Activated T-helper 17 cell treated with anti-CD3 and anti-CD28 coated beads, Interleukin-2, amount 50 U/mL, for 72 hours (primary cell): ENCODE measurements around the gene HIPK2. TPM values are rescaled to one million over a fixed set of nuclear protein-coding genes. Genes with fewer than 3 reads are reported as not detected.

Experiments
- ATAC-seq: fragments of 150-1000 bp; cut with Tn5 transposase; replicated peaks from 2 replicates; pipeline ENCODE4 v1.10.0; 2021; ENCODE audit warnings: mild to moderate bottlenecking, moderate library complexity
- H3K27ac Mint-ChIP-seq: one replicate; pipeline ENCODE4 v1.8.0; 2022; ENCODE audit warnings: mixed read lengths
- H3K27me3 Mint-ChIP-seq: one replicate; pipeline ENCODE4 v1.8.0; 2022; ENCODE audit warnings: mixed read lengths
- H3K36me3 Mint-ChIP-seq: one replicate; pipeline ENCODE4 v1.8.0; 2022; ENCODE audit warnings: low read depth, mild to moderate bottlenecking, mixed read lengths
- H3K4me1 Mint-ChIP-seq: one replicate; pipeline ENCODE4 v1.8.0; 2022; ENCODE audit warnings: mixed read lengths
- H3K4me3 Mint-ChIP-seq: one replicate; pipeline ENCODE4 v1.8.0; 2022; ENCODE audit warnings: mild to moderate bottlenecking, mixed read lengths
- H3K9me3 Mint-ChIP-seq: one replicate; pipeline ENCODE4 v1.8.0; 2022; ENCODE audit warnings: mixed read lengths
- total RNA-seq, 2 donors: library from RNA; stranded (reverse); gene quantifications; one replicate each; pipeline ENCODE4 v1.2.3, GENCODE V29; 2022

Gene HIPK2
- total RNA-seq, 2 donors from 2014 or later, result 44.2 to 46.9 TPM

DNA sequence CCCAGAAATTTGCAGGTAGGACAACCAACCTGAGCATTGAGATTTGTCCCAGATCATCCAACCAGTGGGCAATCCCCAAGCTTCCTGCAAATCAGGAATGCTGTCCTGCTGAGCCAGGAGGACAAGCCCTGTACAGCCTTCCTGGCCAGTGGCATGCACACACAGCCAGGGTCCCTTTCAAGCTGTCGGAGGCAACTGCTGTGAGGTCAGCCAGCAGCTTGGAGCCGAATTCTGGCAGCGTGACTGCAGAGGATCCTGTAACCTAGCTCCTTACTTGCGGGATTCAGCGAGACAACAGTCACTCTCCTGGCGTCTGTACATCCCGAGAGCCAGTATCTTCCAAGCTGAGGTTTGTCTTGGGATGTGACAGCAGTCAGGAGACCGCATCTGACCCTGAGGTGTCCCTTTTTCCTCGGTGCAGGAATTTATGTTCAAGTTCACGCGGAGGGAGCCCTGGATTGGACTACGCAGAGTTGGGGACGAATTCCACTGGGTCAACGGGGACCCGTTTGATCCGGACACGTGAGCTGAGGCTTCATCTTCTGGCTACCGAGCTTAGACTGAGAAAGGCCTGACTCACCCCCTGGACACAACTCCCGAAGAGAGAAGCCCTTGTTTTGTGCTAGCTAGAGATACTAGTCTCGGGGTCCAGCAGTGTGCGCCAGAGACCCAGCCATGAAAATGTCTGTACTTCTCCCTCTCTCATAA is 236.0 kb downstream of the HIPK2 start:
- Mint-ChIP-seq H3K9me3 (no peaks in the 10 kb centered on the region), H3K4me1 (no peaks in the 10 kb centered on the region), H3K36me3 (no peaks in the 10 kb centered on the region), H3K27me3 (no peaks in the 10 kb centered on the region), H3K27ac (no peak overlapping the region), H3K4me3 (no peak overlapping the region)
- no peak for ATAC-seq

DNA sequence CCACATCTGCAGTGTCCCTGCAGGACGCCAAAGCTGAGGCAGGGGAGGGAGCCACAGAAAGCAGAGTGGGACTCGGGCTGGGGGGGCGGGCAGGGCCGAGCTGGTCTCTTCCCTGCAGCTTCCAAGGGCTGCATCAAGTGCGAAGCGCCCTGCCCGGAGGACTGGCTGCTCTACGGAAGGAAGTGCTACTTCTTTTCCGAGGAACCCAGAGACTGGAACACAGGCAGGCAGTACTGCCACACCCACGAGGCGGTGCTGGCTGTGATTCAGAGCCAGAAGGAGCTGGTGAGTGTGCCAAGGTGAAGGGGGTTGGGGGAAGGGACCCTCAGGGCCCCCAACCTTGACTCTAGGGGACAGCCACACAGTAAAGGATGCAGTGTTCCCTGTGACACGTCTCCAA is 237.6 kb downstream of the HIPK2 start:
- H3K4me1 Mint-ChIP-seq, result no peaks in the 10 kb centered on the region
- no peak for ATAC-seq
- no peak overlapping the region for H3K4me3 Mint-ChIP-seq
- no peaks in the 10 kb centered on the region for H3K36me3 Mint-ChIP-seq
- H3K27me3 Mint-ChIP-seq, result peaks cover 4% of the 10 kb centered on the region
- H3K27ac Mint-ChIP-seq, result no peak overlapping the region
- no peaks in the 10 kb centered on the region for H3K9me3 Mint-ChIP-seq

DNA sequence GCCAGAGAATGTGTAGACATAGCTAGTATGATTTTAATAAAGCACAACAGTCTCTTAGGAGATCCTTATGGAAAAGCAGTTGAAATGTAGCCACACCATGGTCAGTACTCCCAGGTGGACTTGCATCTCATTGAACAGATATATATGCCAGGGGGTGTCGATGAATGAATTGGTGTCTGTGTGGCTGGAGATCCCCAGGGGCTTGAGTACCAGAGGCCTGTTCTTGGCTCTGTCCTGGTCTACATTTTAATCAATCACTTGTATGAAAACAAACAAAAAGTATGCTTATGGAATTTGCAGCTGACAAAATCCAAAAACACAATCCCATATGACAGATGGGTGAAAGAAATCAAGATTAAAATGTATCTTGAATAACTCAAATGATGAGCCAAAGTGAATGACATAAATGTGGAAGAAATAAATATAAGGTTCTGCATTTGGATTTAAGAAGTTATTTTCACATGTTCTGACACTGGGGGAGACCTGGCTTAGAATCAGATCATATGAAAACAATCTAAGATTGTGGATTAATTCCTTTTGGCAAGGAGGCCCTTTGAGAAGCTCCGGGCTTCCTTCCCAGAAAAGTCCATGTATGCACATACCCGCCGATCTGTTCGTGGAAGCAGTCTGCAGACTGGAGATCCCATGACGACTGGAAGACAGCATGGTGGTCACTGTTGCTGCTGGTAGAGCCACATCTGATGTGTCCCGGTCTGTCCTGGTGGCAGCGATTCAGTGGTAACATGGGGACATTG is 238.7 kb downstream of the HIPK2 start:
- ATAC-seq, result no peak
- no peaks in the 10 kb centered on the region for H3K4me1 Mint-ChIP-seq
- no peaks in the 10 kb centered on the region for H3K36me3 Mint-ChIP-seq
- no peaks in the 10 kb centered on the region for H3K9me3 Mint-ChIP-seq
- H3K4me3 Mint-ChIP-seq, result no peak overlapping the region
- H3K27ac Mint-ChIP-seq, result no peak overlapping the region
- H3K27me3 Mint-ChIP-seq, result peaks cover 5% of the 10 kb centered on the region

- H3K4me3 Mint-ChIP-seq, result no peak overlapping the region
- no peaks in the 10 kb centered on the region for H3K4me1 Mint-ChIP-seq
- H3K27ac Mint-ChIP-seq, result no peak overlapping the region
- H3K27me3 Mint-ChIP-seq, result peaks cover 11% of the 10 kb centered on the region
- no peak for ATAC-seq
- no peaks in the 10 kb centered on the region for H3K36me3 Mint-ChIP-seq
- no peaks in the 10 kb centered on the region for H3K9me3 Mint-ChIP-seq
Measured at GRCh38 chr7:139536152-139536551, 241.6 kb downstream of the HIPK2 start.

DNA sequence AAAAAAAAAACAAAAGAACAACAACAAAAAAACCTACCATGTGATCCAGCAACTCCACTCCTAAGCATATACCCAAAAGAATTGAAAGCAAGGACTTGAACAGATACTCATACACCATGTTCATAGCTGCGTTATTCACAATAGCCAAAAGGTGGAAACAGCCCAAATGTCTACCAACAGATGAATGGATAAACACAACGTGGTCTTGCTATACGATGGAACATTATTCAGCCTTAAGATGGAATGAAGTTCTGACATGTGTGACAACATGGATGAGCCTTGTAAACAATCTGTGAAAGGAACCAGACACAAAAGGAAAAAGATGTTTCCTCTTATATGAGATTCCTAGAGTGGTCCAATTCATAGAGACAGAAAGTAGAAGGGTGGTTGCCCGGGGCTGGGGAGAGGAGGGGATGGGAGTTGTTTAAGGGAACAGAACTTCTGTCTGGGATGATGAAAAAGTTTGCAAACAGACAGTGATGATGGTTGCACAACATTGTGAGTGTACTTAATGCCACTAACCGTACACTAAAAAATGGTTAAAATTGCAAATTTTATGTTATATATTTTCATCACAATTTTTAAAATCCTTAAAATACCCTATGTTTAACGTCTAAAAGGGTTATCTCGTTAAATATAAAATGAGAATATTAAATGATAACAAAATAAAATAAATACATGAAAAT is 242.7 kb downstream of the HIPK2 start:
- ATAC-seq, result no peak
- no peak overlapping the region for H3K4me3 Mint-ChIP-seq
- H3K4me1 Mint-ChIP-seq, result no peaks in the 10 kb centered on the region
- peaks cover 13% of the 10 kb centered on the region for H3K27me3 Mint-ChIP-seq
- no peaks in the 10 kb centered on the region for H3K9me3 Mint-ChIP-seq
- H3K36me3 Mint-ChIP-seq, result no peaks in the 10 kb centered on the region
- H3K27ac Mint-ChIP-seq, result no peak overlapping the region

GRCh38 chr7:139534096-139534495 is 243.7 kb downstream of the HIPK2 start:
- Mint-ChIP-seq H3K27me3 (peaks cover 14% of the 10 kb centered on the region), H3K36me3 (no peaks in the 10 kb centered on the region), H3K4me1 (no peaks in the 10 kb centered on the region), H3K4me3 (no peak overlapping the region), H3K9me3 (no peaks in the 10 kb centered on the region), H3K27ac (no peak overlapping the region)
- no peak for ATAC-seq

DNA sequence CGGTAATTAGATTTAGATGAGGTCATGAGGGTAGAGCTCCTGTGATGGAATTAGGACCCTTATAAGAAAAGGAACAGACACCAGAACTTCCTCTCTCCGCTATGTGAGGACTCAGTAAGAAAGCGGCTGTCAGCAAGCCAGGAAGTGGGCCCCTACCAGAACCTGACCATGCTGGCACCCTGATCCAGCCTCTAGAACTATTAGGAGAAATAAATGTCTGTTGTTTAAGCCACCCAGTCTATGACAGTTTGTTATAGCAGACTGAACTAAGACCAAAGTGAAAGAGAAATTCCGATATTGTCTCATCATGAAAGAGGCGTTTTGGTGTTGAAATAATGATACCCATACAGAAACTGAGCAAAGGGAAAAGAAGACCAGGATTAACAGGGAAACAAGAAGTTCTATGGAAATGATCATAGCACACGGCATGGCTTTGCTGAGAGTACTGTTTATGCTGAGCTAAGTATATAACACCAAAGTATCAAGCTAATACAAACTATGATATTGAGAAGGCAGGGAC is 245.1 kb downstream of the HIPK2 start:
- H3K4me1 Mint-ChIP-seq, result no peaks in the 10 kb centered on the region
- H3K27me3 Mint-ChIP-seq, result peaks cover 20% of the 10 kb centered on the region
- ATAC-seq, result no peak
- H3K9me3 Mint-ChIP-seq, result no peaks in the 10 kb centered on the region
- H3K27ac Mint-ChIP-seq, result no peak overlapping the region
- no peaks in the 10 kb centered on the region for H3K36me3 Mint-ChIP-seq
- no peak overlapping the region for H3K4me3 Mint-ChIP-seq

DNA sequence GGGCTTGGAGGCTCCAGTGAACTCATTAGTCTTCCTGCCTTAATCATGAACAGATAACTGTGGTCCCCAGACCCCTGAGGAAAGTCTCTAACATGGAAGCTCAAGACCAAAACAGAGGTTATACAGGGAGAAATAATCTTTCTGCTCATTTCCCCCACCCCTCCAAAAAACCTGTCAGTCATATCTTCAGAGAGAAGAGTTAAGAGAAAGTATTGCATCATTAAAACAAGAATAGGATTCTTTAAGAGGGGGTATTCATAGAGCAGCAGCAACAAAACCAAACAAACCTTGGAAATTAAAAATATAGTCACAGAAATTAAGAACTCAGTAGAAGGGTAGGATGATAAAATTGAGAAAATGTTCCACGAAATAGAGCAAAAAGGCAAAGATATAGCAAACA is 246.7 kb downstream of the HIPK2 start:
- Mint-ChIP-seq H3K4me1 (no peaks in the 10 kb centered on the region), H3K27me3 (peaks cover 16% of the 10 kb centered on the region), H3K9me3 (no peaks in the 10 kb centered on the region), H3K27ac (no peak overlapping the region), H3K36me3 (no peaks in the 10 kb centered on the region), H3K4me3 (no peak overlapping the region)
- ATAC-seq, result no peak

GRCh38 chr7:139526578-139527544 is 250.9 kb downstream of the HIPK2 start:
- H3K36me3 Mint-ChIP-seq, result no peaks in the 10 kb centered on the region
- peaks cover 33% of the 10 kb centered on the region for H3K27me3 Mint-ChIP-seq
- H3K27ac Mint-ChIP-seq, result peak overlapping the region; percentile 64
- no peaks in the 10 kb centered on the region for H3K4me1 Mint-ChIP-seq
- H3K9me3 Mint-ChIP-seq, result no peaks in the 10 kb centered on the region
- peak; percentile 47 for ATAC-seq
- no peak overlapping the region for H3K4me3 Mint-ChIP-seq

DNA sequence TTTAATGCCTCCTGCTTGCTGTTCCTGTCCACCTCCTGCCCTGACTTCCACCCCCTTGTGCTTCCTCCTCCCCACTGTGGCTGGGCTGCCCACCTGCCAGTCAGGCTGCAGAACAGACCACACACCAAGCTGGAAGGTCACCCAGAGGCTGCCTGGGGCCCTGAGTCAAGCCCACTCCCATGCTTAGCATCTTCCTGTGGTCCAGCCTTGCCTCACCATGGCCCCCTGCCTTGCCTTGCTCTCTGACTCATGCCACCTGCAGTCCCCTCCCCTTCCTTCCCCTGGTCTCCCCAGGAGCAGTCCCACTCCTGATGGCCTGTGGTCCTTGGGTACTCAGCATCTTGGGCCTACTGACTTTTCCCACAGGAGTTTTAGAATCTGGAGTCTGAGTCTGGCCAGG is 252.0 kb downstream of the HIPK2 start:
- peaks cover 40% of the 10 kb centered on the region for H3K27me3 Mint-ChIP-seq
- no peaks in the 10 kb centered on the region for H3K36me3 Mint-ChIP-seq
- no peaks in the 10 kb centered on the region for H3K9me3 Mint-ChIP-seq
- no peak overlapping the region for H3K27ac Mint-ChIP-seq
- no peaks in the 10 kb centered on the region for H3K4me1 Mint-ChIP-seq
- H3K4me3 Mint-ChIP-seq, result no peak overlapping the region
- ATAC-seq, result no peak

DNA sequence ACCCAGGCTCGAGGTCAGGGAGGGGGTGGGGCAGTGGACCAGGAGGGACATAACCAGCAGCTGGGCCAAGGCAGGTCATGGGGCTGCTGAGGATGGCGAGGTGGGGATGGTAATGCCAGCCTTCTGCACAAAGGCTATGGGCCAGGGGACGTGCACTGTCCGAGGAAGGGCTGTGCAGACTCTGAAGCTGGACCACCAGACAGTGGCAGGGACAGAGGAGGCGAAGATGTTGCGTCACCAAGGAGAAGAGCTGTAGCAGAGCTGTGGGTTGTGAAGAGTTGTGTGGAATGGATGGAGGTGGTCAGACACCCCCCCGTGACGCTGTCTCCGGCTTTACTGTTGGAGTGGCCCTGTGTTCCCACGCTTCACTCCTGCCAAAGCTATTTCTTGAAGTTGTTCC is 252.6 kb downstream of the HIPK2 start:
- Mint-ChIP-seq H3K27me3 (peaks cover 40% of the 10 kb centered on the region), H3K4me1 (no peaks in the 10 kb centered on the region), H3K4me3 (no peak overlapping the region), H3K9me3 (no peaks in the 10 kb centered on the region), H3K27ac (no peak overlapping the region), H3K36me3 (no peaks in the 10 kb centered on the region)
- no peak for ATAC-seq

DNA sequence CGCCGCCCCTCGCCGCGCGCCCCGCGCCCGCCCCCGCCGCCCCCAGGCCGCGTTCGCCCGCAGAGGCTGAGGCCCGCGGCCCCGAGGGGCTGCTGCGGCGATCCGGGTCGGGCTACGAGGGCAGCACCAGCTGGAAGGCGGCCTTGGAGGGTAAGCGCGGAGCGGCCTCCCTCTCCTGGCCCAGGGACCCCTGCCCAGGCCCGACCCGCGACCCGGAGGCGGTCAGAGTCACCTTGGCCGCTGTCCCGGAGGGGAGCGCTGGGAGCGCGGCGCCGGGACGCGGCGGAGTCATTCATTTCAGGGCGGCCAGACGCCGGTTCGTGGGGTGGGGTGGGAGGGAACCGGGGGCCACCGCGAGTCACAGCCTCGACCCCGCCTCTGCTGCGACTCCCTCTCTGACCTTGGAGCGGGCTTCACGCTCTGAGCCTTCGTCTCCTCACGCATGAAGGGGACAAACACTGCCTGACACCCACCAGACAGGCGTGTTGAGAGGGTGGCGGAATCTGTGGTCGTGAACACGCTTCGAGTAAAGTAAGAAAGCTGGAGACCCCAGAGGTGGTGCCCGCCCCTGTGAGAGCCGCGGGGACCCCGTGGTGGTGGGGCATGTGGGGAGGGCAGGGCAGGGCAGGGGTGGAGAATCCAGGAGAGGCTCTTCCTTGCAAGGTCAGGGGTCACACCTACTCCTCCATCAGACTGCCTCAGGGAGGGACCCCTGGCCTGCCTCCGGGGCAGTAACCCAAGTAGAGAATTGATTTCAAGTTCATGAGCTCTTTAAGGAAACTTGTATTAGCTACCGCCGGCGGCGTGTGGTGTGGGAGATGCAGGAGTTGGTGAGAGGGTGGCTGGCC is 253.6 kb downstream of the HIPK2 start:
- no peak for ATAC-seq
- H3K4me3 Mint-ChIP-seq, result no peak overlapping the region
- no peaks in the 10 kb centered on the region for H3K4me1 Mint-ChIP-seq
- H3K27ac Mint-ChIP-seq, result no peak overlapping the region
- H3K36me3 Mint-ChIP-seq, result no peaks in the 10 kb centered on the region
- H3K9me3 Mint-ChIP-seq, result no peaks in the 10 kb centered on the region
- peaks cover 39% of the 10 kb centered on the region for H3K27me3 Mint-ChIP-seq

DNA sequence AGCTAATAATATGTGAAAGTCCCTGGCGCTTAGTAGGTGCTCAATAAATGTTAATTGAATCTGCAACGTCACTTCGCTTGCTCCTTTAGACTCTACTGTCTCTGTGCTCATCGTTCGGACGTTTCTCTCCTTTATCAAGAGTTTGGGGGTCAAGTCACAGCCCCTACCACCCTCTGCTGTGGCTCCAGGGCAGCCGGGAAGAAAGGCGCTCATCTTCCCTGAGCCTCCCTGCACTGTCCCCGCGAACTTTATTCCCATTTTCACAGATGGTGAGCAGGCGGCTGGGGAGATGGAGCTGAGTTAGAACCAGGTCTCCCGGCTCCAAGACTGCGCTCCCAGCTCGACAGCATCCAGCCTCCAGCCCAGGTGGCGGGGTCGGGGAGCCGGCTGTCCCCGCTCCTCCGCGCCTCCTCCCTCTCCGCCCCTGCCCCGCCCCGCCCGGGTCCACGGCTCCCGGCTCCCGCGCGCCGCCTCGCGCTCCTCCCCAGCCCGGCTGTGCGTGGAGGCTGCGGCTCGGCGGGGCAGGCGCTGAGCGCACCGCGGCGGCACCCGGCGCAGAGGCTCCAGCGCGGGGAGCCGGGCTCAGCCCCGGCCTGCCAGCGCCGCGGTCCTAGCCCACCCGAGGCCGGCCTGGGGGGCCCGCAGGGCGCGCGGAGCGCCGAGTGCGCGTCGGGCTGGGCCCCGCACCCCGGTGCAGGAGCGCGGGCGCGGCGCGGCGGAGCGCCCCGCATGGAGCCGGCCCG is 254.4 kb downstream of the HIPK2 start, which contains the start of gene CLEC2L:
CLEC2L (plus strand) TSS at position 487 of the 743 bp plus-strand sequence; CDS start at position 730, 243 bp downstream.
- H3K4me3 Mint-ChIP-seq, result no peak within 1 kb of the TSS
- H3K27me3 Mint-ChIP-seq, result peaks cover 33% of the 10 kb centered on the region
- H3K4me1 Mint-ChIP-seq, result no peaks in the 10 kb centered on the region
- no peaks in the 10 kb centered on the region for H3K36me3 Mint-ChIP-seq
- no peaks in the 10 kb centered on the region for H3K9me3 Mint-ChIP-seq
- no peak for ATAC-seq
- H3K27ac Mint-ChIP-seq, result no peak within 1 kb of the TSS
